Measurements from ENCODE around the gene ARFRP1. TPM values are rescaled to one million over a fixed set of nuclear protein-coding genes. Genes with fewer than 3 reads are reported as not detected.

Gene ARFRP1
- total RNA-seq, 2 experiments from 2014 or later: 53.3 to 82.1 TPM

DNA sequence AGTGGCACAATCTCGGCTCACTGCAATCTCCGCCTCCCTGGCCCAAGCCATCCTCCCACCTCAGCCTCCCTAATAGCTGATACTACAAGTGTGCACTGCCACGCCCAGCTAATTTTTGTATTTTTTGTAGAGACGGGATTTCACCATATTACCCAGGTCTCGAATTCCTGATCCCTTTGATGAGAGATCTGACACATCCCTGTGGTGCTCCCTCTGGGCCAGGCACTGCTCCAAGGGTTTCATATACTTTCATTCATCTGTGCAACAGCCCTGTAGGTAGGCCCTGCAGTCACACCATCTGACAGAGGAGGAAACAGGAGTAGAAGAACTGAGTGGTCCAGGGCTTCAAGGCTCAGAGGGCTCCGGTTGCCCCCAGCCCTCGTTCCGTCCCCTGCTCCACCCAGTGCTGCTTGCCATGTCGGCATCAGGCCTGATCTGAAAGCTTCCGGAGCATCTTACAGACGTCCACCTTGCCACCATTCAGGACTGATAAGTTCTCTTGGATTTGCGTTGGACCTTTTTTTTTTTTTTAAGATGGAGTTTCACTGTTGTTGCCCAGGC is 3.4 kb upstream of the ARFRP1 start:
- no TSS peak for BruUV-seq (replicated peaks)
- Histone ChIP-seq H3K27ac (ENCODE audit: low read depth, low read length, poor library complexity, severe bottlenecking) (no peak overlapping the region), H4K20me1 (ENCODE audit: insufficient read depth, low read length) (peaks cover 4% of the 10 kb centered on the region; the same call in 1 of the 2 replicates), H2AFZ (ENCODE audit: low read length) (no peak overlapping the region), H3K36me3 (ENCODE audit: insufficient read depth, low read length) (peaks cover 80% of the 10 kb centered on the region), H3K4me1 (ENCODE audit: insufficient read depth, low read length, poor library complexity, severe bottlenecking) (peaks cover 27% of the 10 kb centered on the region), H3K4me3 (ENCODE audit: low read depth, low read length, poor library complexity, severe bottlenecking) (peak overlapping the region; percentile 13), H3K9me2 (ENCODE audit: insufficient read depth, low read length) (no peaks in the 10 kb centered on the region), H3K9me3 (ENCODE audit: low read length) (peaks cover 28% of the 10 kb centered on the region), H3K79me2 (ENCODE audit: insufficient read depth, low read depth, low read length) (peaks cover 93% of the 10 kb centered on the region), H3K4me2 (ENCODE audit: low read length) (peak overlapping the region; percentile 19; the same call in 1 of the 2 replicates)
- no peak for TF ChIP-seq EZH2phosphoT487 (IDR thresholded peaks at IDR 0.05; ENCODE audit: borderline replicate concordance, low read depth, low read length)
- TF ChIP-seq, protein P1, sequence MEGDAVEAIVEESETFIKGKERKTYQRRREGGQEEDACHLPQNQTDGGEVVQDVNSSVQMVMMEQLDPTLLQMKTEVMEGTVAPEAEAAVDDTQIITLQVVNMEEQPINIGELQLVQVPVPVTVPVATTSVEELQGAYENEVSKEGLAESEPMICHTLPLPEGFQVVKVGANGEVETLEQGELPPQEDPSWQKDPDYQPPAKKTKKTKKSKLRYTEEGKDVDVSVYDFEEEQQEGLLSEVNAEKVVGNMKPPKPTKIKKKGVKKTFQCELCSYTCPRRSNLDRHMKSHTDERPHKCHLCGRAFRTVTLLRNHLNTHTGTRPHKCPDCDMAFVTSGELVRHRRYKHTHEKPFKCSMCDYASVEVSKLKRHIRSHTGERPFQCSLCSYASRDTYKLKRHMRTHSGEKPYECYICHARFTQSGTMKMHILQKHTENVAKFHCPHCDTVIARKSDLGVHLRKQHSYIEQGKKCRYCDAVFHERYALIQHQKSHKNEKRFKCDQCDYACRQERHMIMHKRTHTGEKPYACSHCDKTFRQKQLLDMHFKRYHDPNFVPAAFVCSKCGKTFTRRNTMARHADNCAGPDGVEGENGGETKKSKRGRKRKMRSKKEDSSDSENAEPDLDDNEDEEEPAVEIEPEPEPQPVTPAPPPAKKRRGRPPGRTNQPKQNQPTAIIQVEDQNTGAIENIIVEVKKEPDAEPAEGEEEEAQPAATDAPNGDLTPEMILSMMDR (conservative IDR thresholded peaks at IDR 0.05; ENCODE audit: low read length): no peak
- intact Hi-C loops (cut with micrococcal nuclease; ENCODE audit: unreplicated experiment): no loop called here
- ChIA-PET CTCF (ENCODE audit: unreplicated experiment) (no interaction called here), POLR2A (interaction anchor here (1.3 to 1.9 kb wide), 2 partner anchors 8 to 10 kb away, joined by 4 to 5 read pairs; no protein-coding TSS in a partner anchor)
- no peak for DNase-seq (ENCODE audit: low spot score)

DNA sequence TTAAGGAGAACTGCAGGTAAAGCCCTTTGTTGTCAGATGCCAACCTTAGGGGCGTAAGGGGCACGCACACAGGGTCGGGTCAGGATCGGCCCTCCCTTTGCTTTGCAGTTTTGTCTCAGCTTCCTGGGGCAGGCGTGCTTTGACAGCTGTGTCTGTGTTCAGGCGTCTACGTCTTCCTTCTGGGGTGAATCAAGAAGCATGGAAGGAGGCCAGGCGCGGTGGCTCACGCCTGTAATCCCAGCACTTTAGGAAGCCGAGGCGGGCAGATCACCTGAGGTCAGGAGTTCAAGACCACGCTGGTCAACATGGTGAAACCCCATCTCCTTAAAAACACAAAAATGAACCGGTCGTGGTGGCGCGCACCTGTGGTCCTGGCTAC is 1.4 kb upstream of the ARFRP1 start:
- peaks cover 12% of the 10 kb centered on the region for H3K9me3 ChIP-seq (ENCODE audit: low read length)
- H3K9me2 ChIP-seq (ENCODE audit: insufficient read depth, low read length): no peaks in the 10 kb centered on the region
- BruUV-seq (replicated peaks): no TSS peak
- H3K79me2 ChIP-seq (ENCODE audit: insufficient read depth, low read depth, low read length): peaks cover 82% of the 10 kb centered on the region
- POLR2A ChIA-PET: no interaction called here
- intact Hi-C loops (cut with micrococcal nuclease; ENCODE audit: unreplicated experiment): loop anchor here (5.0 kb wide), 1 partner anchor 78 kb away; no protein-coding TSS in a partner anchor
- H3K27ac ChIP-seq (ENCODE audit: low read depth, low read length, poor library complexity, severe bottlenecking): peak overlapping the region; percentile 23
- peak overlapping the region; percentile 97 for H3K4me3 ChIP-seq (ENCODE audit: low read depth, low read length, poor library complexity, severe bottlenecking)
- no peak for DNase-seq (ENCODE audit: low spot score)
- peak overlapping the region; percentile 76 for H3K4me2 ChIP-seq (ENCODE audit: low read length)
- H3K36me3 ChIP-seq (ENCODE audit: insufficient read depth, low read length): peaks cover 80% of the 10 kb centered on the region
- TF ChIP-seq, protein P1 (conservative IDR thresholded peaks at IDR 0.05; ENCODE audit: low read length): no peak
- TF ChIP-seq EZH2phosphoT487 (IDR thresholded peaks at IDR 0.05; ENCODE audit: borderline replicate concordance, low read depth, low read length): no peak
- CTCF ChIA-PET (ENCODE audit: unreplicated experiment): no interaction called here
- peaks cover 31% of the 10 kb centered on the region for H3K4me1 ChIP-seq (ENCODE audit: insufficient read depth, low read length, poor library complexity, severe bottlenecking)
- no peak overlapping the region for H2AFZ ChIP-seq (ENCODE audit: low read length)
- H4K20me1 ChIP-seq (ENCODE audit: insufficient read depth, low read length): peaks cover 8% of the 10 kb centered on the region; the same call in 1 of the 2 replicates
